Keratinocyte (primary cell): Measurements from ENCODE around the gene SNX30. TPM values are rescaled to one million over a fixed set of nuclear protein-coding genes. Genes with fewer than 3 reads are reported as not detected.

Experiments
- DNase-seq: peaks from one replicate; pipeline ENCODE4 v3.0.0-alpha.2; 2011; ENCODE audit warnings: low read depth, missing footprints, low spot score
- FAIRE-seq: peaks from 2 replicates; lab custom pipeline; 2011; peaks lifted over from hg19 to GRCh38; lab: Jason Lieb, UNC
- H2AFZ ChIP-seq: 2 replicates; pipeline ENCODE4 v1.6.0; 2012; ENCODE audit warnings: low read length, control low read depth, inconsistent platforms; ENCODE audit not compliant: control insufficient read depth
- H3K27ac ChIP-seq: 2 replicates; pipeline ENCODE4 v1.5.1; 2011; ENCODE audit warnings: low read length; ENCODE audit not compliant: control insufficient read depth, insufficient read depth
- H3K27me3 ChIP-seq: 3 replicates; pipeline ENCODE4 v1.6.0; 2011; ENCODE audit warnings: low read length; ENCODE audit not compliant: control insufficient read depth, insufficient read depth; ENCODE audit errors: extremely low read depth
- H3K36me3 ChIP-seq, 2 experiments: 2 replicates in 1 of 2; 3 replicates in 1 of 2; pipeline ENCODE4 v1.5.1; 2011; ENCODE audit warnings: low read length in 2 of 2, mild to moderate bottlenecking in 1 of 2; ENCODE audit not compliant: control insufficient read depth in 2 of 2, insufficient read depth in 2 of 2; ENCODE audit errors: extremely low read depth in 1 of 2
- H3K4me1 ChIP-seq: 3 replicates; pipeline ENCODE4 v1.5.1; 2011; ENCODE audit warnings: low read length; ENCODE audit not compliant: control insufficient read depth, insufficient read depth; ENCODE audit errors: extremely low read depth
- H3K4me2 ChIP-seq: 3 replicates; pipeline ENCODE4 v1.6.0; 2011; ENCODE audit warnings: low read depth, low read length; ENCODE audit not compliant: control insufficient read depth, insufficient read depth; ENCODE audit errors: extremely low read depth
- H3K4me3 ChIP-seq, 3 experiments: fragments of 200-600 bp in 1 of 3; sonication (generic) in 1 of 3; 2 replicates in 2 of 3; 3 replicates in 1 of 3; pipeline ENCODE4 v1.5.1; 2011 to 2016; ENCODE audit warnings: low read length in 3 of 3, mild to moderate bottlenecking in 3 of 3, control low read depth in 2 of 3, inconsistent platforms in 1 of 3, low read depth in 1 of 3, mixed read lengths in 1 of 3, mixed run types in 1 of 3, moderate library complexity in 1 of 3; ENCODE audit not compliant: control insufficient read depth in 2 of 3, insufficient read depth in 2 of 3; ENCODE audit errors: extremely low read depth in 1 of 3
- H3K79me2 ChIP-seq: 2 replicates; pipeline ENCODE4 v1.6.0; 2012; ENCODE audit warnings: low read length; ENCODE audit not compliant: control insufficient read depth, insufficient read depth
- H3K9ac ChIP-seq: 3 replicates; pipeline ENCODE4 v1.6.0; 2011; ENCODE audit warnings: low read length; ENCODE audit not compliant: control insufficient read depth, insufficient read depth; ENCODE audit errors: extremely low read depth
- H3K9me1 ChIP-seq: 3 replicates; pipeline ENCODE4 v1.6.0; 2011; ENCODE audit warnings: low read length; ENCODE audit not compliant: control insufficient read depth, insufficient read depth; ENCODE audit errors: extremely low read depth
- H3K9me3 ChIP-seq: 2 replicates; pipeline ENCODE4 v1.5.1; 2012; ENCODE audit warnings: low read depth, low read length; ENCODE audit not compliant: control insufficient read depth
- H4K20me1 ChIP-seq: 3 replicates; pipeline ENCODE4 v1.6.0; 2011; ENCODE audit warnings: low read length; ENCODE audit not compliant: control insufficient read depth, insufficient read depth; ENCODE audit errors: extremely low read depth
- EZH2 ChIP-seq: IDR thresholded peaks from one replicate; pipeline ENCODE4 v1.6.1; 2012; ENCODE audit warnings: inconsistent platforms, mild to moderate bottlenecking, low read length, moderate library complexity
- dilution Hi-C: fragments of 300-500 bp; cut with MboI; formaldehyde crosslinking; loops from one replicate; pipeline ENCODE4 v1.7.0; 2020; ENCODE audit warnings: low sequenced_read_pairs; ENCODE audit not compliant: extremely low pct_ligation_motif_present
- polyA plus RNA-seq, 5 experiments: library from polyadenylated mRNA; depleted of rRNA in 3 of 5; stranded (reverse) in 3 of 5; stranded (forward) in 1 of 5; unstranded in 1 of 5; fragments of >200 nt; gene quantifications; 1 replicate in 1 of 5; 2 replicates in 3 of 5; 3 replicates in 1 of 5; pipeline versions ENCODE4 v1.2.1 to v1.2.3, GENCODE V29; 2011 to 2012; ENCODE audit warnings: missing spikeins in 2 of 5, low read depth in 1 of 5, low replicate concordance in 1 of 5
- TF ChIP-seq, protein P1 (sequence below), 3 experiments: IDR thresholded peaks in 1 of 3; conservative IDR thresholded peaks in 1 of 3; optimal IDR thresholded peaks in 1 of 3; 2 replicates in 2 of 3; 3 replicates in 1 of 3; pipeline versions ENCODE3 to v1.5.1; 2011; ENCODE audit warnings: low read length in 3 of 3, mild to moderate bottlenecking in 3 of 3, moderate library complexity in 2 of 3, control low read depth in 1 of 3, inconsistent platforms in 1 of 3; ENCODE audit not compliant: insufficient read depth in 2 of 3; ENCODE audit errors: extremely low read depth in 1 of 3

SNX30 gene
- polyA plus RNA-seq, 1 donor (not counting 4 experiments of a cell fraction or from before 2014, with no cell fraction given): 9.0 TPM

- no peaks in the 10 kb centered on the region for H4K20me1 ChIP-seq
- H3K27me3 ChIP-seq: no peaks in the 10 kb centered on the region
- H3K36me3 ChIP-seq: no peaks in the 10 kb centered on the region
- H3K9me1 ChIP-seq: no peaks in the 10 kb centered on the region
- no peaks in the 10 kb centered on the region for H3K79me2 ChIP-seq
- no peak overlapping the region for H2AFZ ChIP-seq
- FAIRE-seq: no peak
- dilution Hi-C loops: no loop called here
- TF ChIP-seq, protein P1, sequence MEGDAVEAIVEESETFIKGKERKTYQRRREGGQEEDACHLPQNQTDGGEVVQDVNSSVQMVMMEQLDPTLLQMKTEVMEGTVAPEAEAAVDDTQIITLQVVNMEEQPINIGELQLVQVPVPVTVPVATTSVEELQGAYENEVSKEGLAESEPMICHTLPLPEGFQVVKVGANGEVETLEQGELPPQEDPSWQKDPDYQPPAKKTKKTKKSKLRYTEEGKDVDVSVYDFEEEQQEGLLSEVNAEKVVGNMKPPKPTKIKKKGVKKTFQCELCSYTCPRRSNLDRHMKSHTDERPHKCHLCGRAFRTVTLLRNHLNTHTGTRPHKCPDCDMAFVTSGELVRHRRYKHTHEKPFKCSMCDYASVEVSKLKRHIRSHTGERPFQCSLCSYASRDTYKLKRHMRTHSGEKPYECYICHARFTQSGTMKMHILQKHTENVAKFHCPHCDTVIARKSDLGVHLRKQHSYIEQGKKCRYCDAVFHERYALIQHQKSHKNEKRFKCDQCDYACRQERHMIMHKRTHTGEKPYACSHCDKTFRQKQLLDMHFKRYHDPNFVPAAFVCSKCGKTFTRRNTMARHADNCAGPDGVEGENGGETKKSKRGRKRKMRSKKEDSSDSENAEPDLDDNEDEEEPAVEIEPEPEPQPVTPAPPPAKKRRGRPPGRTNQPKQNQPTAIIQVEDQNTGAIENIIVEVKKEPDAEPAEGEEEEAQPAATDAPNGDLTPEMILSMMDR (optimal IDR thresholded peaks at IDR 0.05 in 1 of 3, IDR thresholded peaks at IDR 0.05 in 1 of 3, conservative IDR thresholded peaks at IDR 0.05 in 1 of 3; ENCODE audit: extremely low read depth in 1 of 3, insufficient read depth in 2 of 3, low read length in 3 of 3): no peak
- no peak for TF ChIP-seq EZH2
- no peak overlapping the region for H3K27ac ChIP-seq
- no peaks in the 10 kb centered on the region for H3K9me3 ChIP-seq
- H3K4me1 ChIP-seq: peaks cover 3% of the 10 kb centered on the region
- no peak for DNase-seq
- H3K4me2 ChIP-seq: no peak overlapping the region
- no peak overlapping the region for H3K9ac ChIP-seq
- no peak overlapping the region for H3K4me3 ChIP-seq
Measured at GRCh38 chr9:112820881-112821280, 70.3 kb downstream of the SNX30 start.

- no peaks in the 10 kb centered on the region for H4K20me1 ChIP-seq
- H3K4me3 ChIP-seq: no peak overlapping the region
- H3K27ac ChIP-seq: no peak overlapping the region
- H3K9me3 ChIP-seq: no peaks in the 10 kb centered on the region
- no peak overlapping the region for H2AFZ ChIP-seq
- no peak overlapping the region for H3K9ac ChIP-seq
- H3K9me1 ChIP-seq: no peaks in the 10 kb centered on the region
- H3K27me3 ChIP-seq: no peaks in the 10 kb centered on the region
- no peak for DNase-seq
- no peaks in the 10 kb centered on the region for H3K36me3 ChIP-seq
- TF ChIP-seq EZH2: no peak
- TF ChIP-seq, protein P1 (optimal IDR thresholded peaks at IDR 0.05 in 1 of 3, IDR thresholded peaks at IDR 0.05 in 1 of 3, conservative IDR thresholded peaks at IDR 0.05 in 1 of 3; ENCODE audit: extremely low read depth in 1 of 3, insufficient read depth in 2 of 3, low read length in 3 of 3): no peak
- no peaks in the 10 kb centered on the region for H3K79me2 ChIP-seq
- H3K4me2 ChIP-seq: no peak overlapping the region
- peaks cover 3% of the 10 kb centered on the region for H3K4me1 ChIP-seq
- no peak for FAIRE-seq
- dilution Hi-C loops: no loop called here
Measured at GRCh38 chr9:112822618-112823017, 72.1 kb downstream of the SNX30 start.
